GM18870 (cell line): ENCODE data around the gene MAP2K6.

Experiments used
- ATAC-seq: cut with Tn5 transposase; IDR thresholded peaks from one replicate; pipeline ENCODE4 v1.9.1; 2021; ENCODE audit warnings: moderate library complexity; ENCODE audit not compliant: unreplicated experiment

MAP2K6 gene

GRCh38 chr17:69425978-69426377 lies 11.5 kb downstream of the MAP2K6 start:
- no peak for ATAC-seq

GRCh38 chr17:69427486-69428197 lies 13.1 kb downstream of the MAP2K6 start:
- no peak for ATAC-seq

GRCh38 chr17:69428252-69428980 lies 13.9 kb downstream of the MAP2K6 start:
- no peak for ATAC-seq

GRCh38 chr17:69430488-69430887 lies 16.0 kb downstream of the MAP2K6 start:
- ATAC-seq, result no peak

GRCh38 chr17:69431835-69432234 lies 17.3 kb downstream of the MAP2K6 start:
- ATAC-seq, result no peak

- no peak for ATAC-seq
Observed at GRCh38 chr17:69433093-69433492, 18.6 kb downstream of the MAP2K6 start.

GRCh38 chr17:69434164-69434579 lies 19.7 kb downstream of the MAP2K6 start:
- no peak for ATAC-seq

GRCh38 chr17:69435971-69436696 lies 21.6 kb downstream of the MAP2K6 start:
- ATAC-seq, result no peak

- no peak for ATAC-seq
Observed at GRCh38 chr17:69437475-69437874, 23.0 kb downstream of the MAP2K6 start.

GRCh38 chr17:69438776-69439175 lies 24.3 kb downstream of the MAP2K6 start:
- ATAC-seq, result no peak

GRCh38 chr17:69441179-69441578 lies 26.7 kb downstream of the MAP2K6 start:
- ATAC-seq, result no peak

- ATAC-seq, result no peak
Observed at GRCh38 chr17:69443138-69443537, 28.6 kb downstream of the MAP2K6 start.

GRCh38 chr17:69444023-69444422 lies 29.5 kb downstream of the MAP2K6 start:
- no peak for ATAC-seq

GRCh38 chr17:69445132-69445531 lies 30.6 kb downstream of the MAP2K6 start:
- ATAC-seq, result no peak

GRCh38 chr17:69447726-69448125 lies 33.2 kb downstream of the MAP2K6 start:
- no peak for ATAC-seq

GRCh38 chr17:69448431-69449102 lies 34.1 kb downstream of the MAP2K6 start:
- no peak for ATAC-seq

- no peak for ATAC-seq
Observed at GRCh38 chr17:69450131-69450530, 35.6 kb downstream of the MAP2K6 start.

- peak; percentile 23 for ATAC-seq
Observed at GRCh38 chr17:69450918-69451317, 36.4 kb downstream of the MAP2K6 start.

- ATAC-seq, result peak; percentile 79
Observed at GRCh38 chr17:69451416-69452394, 37.2 kb downstream of the MAP2K6 start.

GRCh38 chr17:69452664-69453260 lies 38.3 kb downstream of the MAP2K6 start:
- no peak for ATAC-seq
